Smooth muscle cell (in vitro differentiated cells): ENCODE results near the gene ELF2. TPM values are rescaled to one million over a fixed set of nuclear protein-coding genes. Genes with fewer than 3 reads are reported as not detected.
"Not testable (repeated sequence)": the region's sequence is repeated elsewhere in the genome, so short reads cannot be mapped to it uniquely, and the experiment has no call there.

Source experiments
- DNase-seq: peaks from one replicate; lab custom pipeline; 2025; ENCODE audit not compliant: unreplicated experiment; lab: John Stamatoyannopoulos, UW
- H2AFZ ChIP-seq: fragments of 200-600 bp; sonication (generic); 2 replicates; pipeline ENCODE4 v1.6.0; 2016; ENCODE audit warnings: antibody characterized with exemption, low read depth, mild to moderate bottlenecking
- H3F3A ChIP-seq: fragments of 200-600 bp; sonication (generic); 2 replicates; pipeline ENCODE4 v1.6.0; 2017; ENCODE audit warnings: antibody characterized with exemption, low read depth
- H3K27ac ChIP-seq: fragments of 200-600 bp; sonication (generic); 2 replicates; pipeline ENCODE4 v1.5.1; 2016; ENCODE audit warnings: low read depth, mild to moderate bottlenecking
- H3K27me3 ChIP-seq: fragments of 200-600 bp; sonication (generic); 2 replicates; pipeline ENCODE4 v1.6.1; 2016; ENCODE audit warnings: low read depth, mild to moderate bottlenecking
- H3K36me3 ChIP-seq: fragments of 200-600 bp; sonication (generic); 2 replicates; pipeline ENCODE4 v1.5.1; 2016; ENCODE audit warnings: low read depth
- H3K4me1 ChIP-seq: fragments of 200-600 bp; sonication (generic); 2 replicates; pipeline ENCODE4 v1.5.1; 2016; ENCODE audit warnings: low read depth
- H3K4me2 ChIP-seq: fragments of 200-600 bp; sonication (generic); 2 replicates; pipeline ENCODE4 v1.6.0; 2016; ENCODE audit warnings: mild to moderate bottlenecking
- H3K4me3 ChIP-seq: fragments of 200-600 bp; sonication (generic); 2 replicates; pipeline ENCODE4 v1.5.1; 2016; ENCODE audit warnings: mild to moderate bottlenecking
- H3K79me2 ChIP-seq: fragments of 200-600 bp; sonication (generic); 2 replicates; pipeline ENCODE4 v1.6.0; 2016; ENCODE audit warnings: low read depth, mild to moderate bottlenecking
- H3K9ac ChIP-seq: fragments of 200-600 bp; sonication (generic); 2 replicates; pipeline ENCODE4 v1.6.0; 2016; ENCODE audit warnings: low read depth
- H3K9me3 ChIP-seq: fragments of 200-600 bp; sonication (generic); replicated peaks from 2 replicates; pipeline ENCODE4 v1.5.1; 2016; ENCODE audit warnings: low read depth
- H4K20me1 ChIP-seq: fragments of 200-600 bp; sonication (generic); 2 replicates; pipeline ENCODE4 v1.6.0; 2016; ENCODE audit warnings: low read depth
- WGBS: methylation state at CpG from one replicate; pipeline ENCODE4 v1.1.7; 2016; ENCODE audit warnings: low lambda C conversion rate; 5-methylcytosine and 5-hydroxymethylcytosine counted together
- polyA plus RNA-seq: library from polyadenylated mRNA; unstranded; fragments of >200 nt; fragmentation: Nextera tagmentation; extraction: Ambion mirVana; gene quantifications from 2 replicates; pipeline ENCODE4 v1.2.1, GENCODE V29; 2016
- total RNA-seq: library from RNA; depleted of rRNA; stranded (reverse); fragments of >200 nt; gene quantifications from 2 replicates; pipeline ENCODE4 v1.2.3, GENCODE V29; 2014
- TF ChIP-seq, protein P1 (sequence below): fragments of 200-600 bp; sonication (generic); IDR thresholded peaks from 2 replicates; pipeline ENCODE4 v1.5.1; 2017; ENCODE audit warnings: borderline replicate concordance, mild to moderate bottlenecking, antibody characterized with exemption; ENCODE audit not compliant: insufficient read depth, poor library complexity, severe bottlenecking

Gene ELF2
- total and polyA plus RNA-seq, 2 experiments from 2014 or later = 26.1 to 37.2 TPM

- Histone ChIP-seq H3K36me3 (no peaks in the 10 kb centered on the region), H3K27ac (no peak overlapping the region), H3K4me3 (no peak overlapping the region), H3F3A (no peaks in the 10 kb centered on the region), H2AFZ (no peak overlapping the region), H3K4me1 (peaks cover 12% of the 10 kb centered on the region), H3K79me2 (peaks cover 66% of the 10 kb centered on the region), H3K27me3 (no peaks in the 10 kb centered on the region), H3K9me3 (no peaks in the 10 kb centered on the region), H3K9ac (no peak overlapping the region), H3K4me2 (no peak overlapping the region), H4K20me1 (peaks cover 75% of the 10 kb centered on the region)
- TF ChIP-seq, protein P1, sequence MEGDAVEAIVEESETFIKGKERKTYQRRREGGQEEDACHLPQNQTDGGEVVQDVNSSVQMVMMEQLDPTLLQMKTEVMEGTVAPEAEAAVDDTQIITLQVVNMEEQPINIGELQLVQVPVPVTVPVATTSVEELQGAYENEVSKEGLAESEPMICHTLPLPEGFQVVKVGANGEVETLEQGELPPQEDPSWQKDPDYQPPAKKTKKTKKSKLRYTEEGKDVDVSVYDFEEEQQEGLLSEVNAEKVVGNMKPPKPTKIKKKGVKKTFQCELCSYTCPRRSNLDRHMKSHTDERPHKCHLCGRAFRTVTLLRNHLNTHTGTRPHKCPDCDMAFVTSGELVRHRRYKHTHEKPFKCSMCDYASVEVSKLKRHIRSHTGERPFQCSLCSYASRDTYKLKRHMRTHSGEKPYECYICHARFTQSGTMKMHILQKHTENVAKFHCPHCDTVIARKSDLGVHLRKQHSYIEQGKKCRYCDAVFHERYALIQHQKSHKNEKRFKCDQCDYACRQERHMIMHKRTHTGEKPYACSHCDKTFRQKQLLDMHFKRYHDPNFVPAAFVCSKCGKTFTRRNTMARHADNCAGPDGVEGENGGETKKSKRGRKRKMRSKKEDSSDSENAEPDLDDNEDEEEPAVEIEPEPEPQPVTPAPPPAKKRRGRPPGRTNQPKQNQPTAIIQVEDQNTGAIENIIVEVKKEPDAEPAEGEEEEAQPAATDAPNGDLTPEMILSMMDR = no peak
- DNase-seq = no peak
- 87% methylated on average over 2 of the region's 2 CpGs for WGBS
These were observed 13.2 kb downstream of the ELF2 start for GRCh38 chr4:139163806-139164206.

DNA sequence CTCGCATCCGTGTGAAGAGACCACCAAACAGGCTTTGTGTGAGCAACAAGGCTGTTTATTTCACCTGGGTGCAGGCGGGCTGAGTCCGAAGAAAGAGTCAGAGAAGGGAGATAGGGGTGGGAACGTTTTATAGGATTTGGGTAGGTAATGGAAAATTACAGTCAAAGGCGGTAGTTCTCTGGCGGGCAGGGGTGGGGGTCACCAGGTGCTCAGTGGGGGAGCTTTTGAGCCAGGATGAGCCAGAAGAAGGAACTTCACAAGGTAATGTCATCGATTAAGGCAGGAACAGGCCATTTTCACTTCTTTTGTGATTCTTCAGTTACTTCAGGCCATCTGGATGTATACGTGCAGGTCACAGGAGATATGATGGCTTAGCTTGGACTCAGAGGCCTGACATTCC, 19.0 kb downstream of the ELF2 start:
- H3K9ac ChIP-seq, H3K27ac ChIP-seq, H3F3A ChIP-seq, H3K4me3 ChIP-seq, H3K4me2 ChIP-seq, H3K9me3 ChIP-seq, H3K27me3 ChIP-seq, DNase-seq, H3K36me3 ChIP-seq, H2AFZ ChIP-seq: not testable (repeated sequence)
- peaks cover 19% of the 10 kb centered on the region for H3K4me1 ChIP-seq
- WGBS = 65% methylated on average over 9 of the region's 9 CpGs
- H3K79me2 ChIP-seq = peaks cover 32% of the 10 kb centered on the region
- H4K20me1 ChIP-seq = peaks cover 48% of the 10 kb centered on the region

DNA sequence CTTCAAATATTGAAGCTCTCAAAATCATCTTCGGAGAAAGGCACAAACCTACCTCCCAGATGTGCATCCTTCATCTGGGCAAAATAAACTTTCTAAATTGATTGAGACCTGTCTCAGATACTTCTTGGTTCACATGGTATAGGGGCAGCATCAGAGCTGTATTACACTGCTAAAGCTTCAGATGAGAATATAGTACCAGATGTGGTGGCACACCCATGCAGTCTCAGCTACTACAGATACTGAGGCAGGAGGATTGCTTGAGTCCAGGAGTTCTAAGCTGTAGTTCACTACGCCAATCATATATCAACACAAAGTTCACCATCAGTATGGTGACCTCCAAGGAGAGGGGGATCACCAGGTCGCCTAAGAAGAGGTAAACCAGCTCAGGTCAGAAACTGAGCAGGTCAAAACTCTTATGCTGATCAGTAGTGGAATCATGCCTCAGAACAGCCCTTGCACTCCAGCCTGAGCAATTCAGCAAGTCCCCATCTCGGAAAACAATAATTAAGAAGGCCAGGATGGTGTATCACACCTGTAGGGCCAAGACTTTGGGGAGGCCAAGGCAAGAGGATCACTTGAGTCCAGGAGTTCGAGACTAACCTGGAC, 22.0 kb downstream of the ELF2 start:
- no peak for DNase-seq
- 70% methylated on average over 5 of the region's 5 CpGs for WGBS

GRCh38 chr4:139154538-139154937, 22.5 kb downstream of the ELF2 start:
- whole genome bisulfite sequencing = 4% methylated on average over 1 of the region's 1 CpG
- peaks cover 41% of the 10 kb centered on the region for H4K20me1 ChIP-seq
- no peaks in the 10 kb centered on the region for H3K27me3 ChIP-seq
- peaks cover 30% of the 10 kb centered on the region for H3K79me2 ChIP-seq
- no peak for DNase-seq
- peaks cover 14% of the 10 kb centered on the region for H3K4me1 ChIP-seq
- no peak overlapping the region for H2AFZ ChIP-seq
- TF ChIP-seq, protein P1 = no peak
- H3K27ac ChIP-seq = no peak overlapping the region
- H3K4me2 ChIP-seq = no peak overlapping the region
- H3K9me3 ChIP-seq = no peaks in the 10 kb centered on the region
- no peaks in the 10 kb centered on the region for H3F3A ChIP-seq
- no peak overlapping the region for H3K9ac ChIP-seq
- no peak overlapping the region for H3K4me3 ChIP-seq
- H3K36me3 ChIP-seq = no peaks in the 10 kb centered on the region

More for the DNA sequence above, 22.0 kb downstream of the ELF2 start:
- H4K20me1 ChIP-seq = peaks cover 41% of the 10 kb centered on the region
- H3K27me3 ChIP-seq = no peaks in the 10 kb centered on the region
- H2AFZ ChIP-seq = no peak overlapping the region
- no peak overlapping the region for H3K27ac ChIP-seq
- TF ChIP-seq, protein P1 = no peak
- peaks cover 30% of the 10 kb centered on the region for H3K79me2 ChIP-seq
- no peaks in the 10 kb centered on the region for H3K36me3 ChIP-seq
- no peak overlapping the region for H3K4me3 ChIP-seq
- no peak overlapping the region for H3K4me2 ChIP-seq
- no peak overlapping the region for H3K9ac ChIP-seq
- no peaks in the 10 kb centered on the region for H3K9me3 ChIP-seq
- H3F3A ChIP-seq = no peaks in the 10 kb centered on the region
- H3K4me1 ChIP-seq = peaks cover 19% of the 10 kb centered on the region
